Measurements from ENCODE around the gene LRRC37A2. TPM values are rescaled to one million over a fixed set of nuclear protein-coding genes. Genes with fewer than 3 reads are reported as not detected.
"Not testable (repeated sequence)": the region's sequence is repeated elsewhere in the genome, so short reads cannot be mapped to it uniquely, and the experiment has no call there.

Gene LRRC37A2
- total RNA-seq, 1 donor from 2014 or later = 8.9 TPM

GRCh38 chr17:46566284-46566683, 54.0 kb downstream of the LRRC37A2 start:
- not testable (repeated sequence) for H3K4me3 Mint-ChIP-seq (ENCODE audit: unreplicated experiment); DNase-seq (ENCODE audit: low spot score); H3K36me3 Mint-ChIP-seq (ENCODE audit: low read depth); H3K9me3 Mint-ChIP-seq (ENCODE audit: low read depth); H3K27ac Mint-ChIP-seq (ENCODE audit: unreplicated experiment); H3K4me1 Mint-ChIP-seq (ENCODE audit: low read depth); H3K27me3 Mint-ChIP-seq (ENCODE audit: low read depth)

- H3K36me3 Mint-ChIP-seq (ENCODE audit: low read depth); H3K27ac Mint-ChIP-seq (ENCODE audit: unreplicated experiment); H3K27me3 Mint-ChIP-seq (ENCODE audit: low read depth): not testable (repeated sequence)
Observed at GRCh38 chr17:46566980-46567379, 54.7 kb downstream of the LRRC37A2 start.

GRCh38 chr17:46571796-46572195, 59.5 kb downstream of the LRRC37A2 start:
- not testable (repeated sequence) for H3K9me3 Mint-ChIP-seq (ENCODE audit: low read depth); H3K4me1 Mint-ChIP-seq (ENCODE audit: low read depth); H3K27me3 Mint-ChIP-seq (ENCODE audit: low read depth); H3K27ac Mint-ChIP-seq (ENCODE audit: unreplicated experiment); H3K4me3 Mint-ChIP-seq (ENCODE audit: unreplicated experiment); DNase-seq (ENCODE audit: low spot score); H3K36me3 Mint-ChIP-seq (ENCODE audit: low read depth)

More at GRCh38 chr17:46566980-46567379, 54.7 kb downstream of the LRRC37A2 start:
- DNase-seq (ENCODE audit: low spot score); H3K4me3 Mint-ChIP-seq (ENCODE audit: unreplicated experiment); H3K4me1 Mint-ChIP-seq (ENCODE audit: low read depth); H3K9me3 Mint-ChIP-seq (ENCODE audit: low read depth): not testable (repeated sequence)

- DNase-seq (ENCODE audit: low spot score) = peak; percentile 71
- not testable (repeated sequence) for H3K4me1 Mint-ChIP-seq (ENCODE audit: low read depth); H3K27ac Mint-ChIP-seq (ENCODE audit: unreplicated experiment); H3K27me3 Mint-ChIP-seq (ENCODE audit: low read depth); H3K36me3 Mint-ChIP-seq (ENCODE audit: low read depth); H3K9me3 Mint-ChIP-seq (ENCODE audit: low read depth)
- peak within 1 kb of the TSS; percentile 59 for H3K4me3 Mint-ChIP-seq (ENCODE audit: unreplicated experiment)
Observed at GRCh38 chr17:46579083-46580075, 67.1 kb downstream of the LRRC37A2 start, which contains the start of gene ARL17A. Gene ARL17A, minus strand, starts transcription at chr17:46579691. Its CDS starts 3,369 bp downstream, at chr17:46576322.

- not testable (repeated sequence) for DNase-seq (ENCODE audit: low spot score); H3K27ac Mint-ChIP-seq (ENCODE audit: unreplicated experiment); H3K36me3 Mint-ChIP-seq (ENCODE audit: low read depth); H3K9me3 Mint-ChIP-seq (ENCODE audit: low read depth); H3K4me1 Mint-ChIP-seq (ENCODE audit: low read depth); H3K27me3 Mint-ChIP-seq (ENCODE audit: low read depth)
- peak overlapping the region; percentile 59 for H3K4me3 Mint-ChIP-seq (ENCODE audit: unreplicated experiment)
Observed at GRCh38 chr17:46580082-46580481, 67.8 kb downstream of the LRRC37A2 start.

GRCh38 chr17:46585444-46585843, 73.2 kb downstream of the LRRC37A2 start:
- H3K36me3 Mint-ChIP-seq (ENCODE audit: low read depth); H3K27me3 Mint-ChIP-seq (ENCODE audit: low read depth); H3K27ac Mint-ChIP-seq (ENCODE audit: unreplicated experiment); H3K4me3 Mint-ChIP-seq (ENCODE audit: unreplicated experiment); H3K9me3 Mint-ChIP-seq (ENCODE audit: low read depth); DNase-seq (ENCODE audit: low spot score); H3K4me1 Mint-ChIP-seq (ENCODE audit: low read depth): not testable (repeated sequence)

GRCh38 chr17:46590157-46591146, 78.2 kb downstream of the LRRC37A2 start, which contains the start of gene NSF:
Gene NSF, plus strand, starts transcription at chr17:46590669. Its CDS starts 107 bp downstream, at chr17:46590776.
- not testable (repeated sequence) for H3K4me3 Mint-ChIP-seq (ENCODE audit: unreplicated experiment)

GRCh38 chr17:46591332-46591731, 79.1 kb downstream of the LRRC37A2 start:
- not testable (repeated sequence) for H3K36me3 Mint-ChIP-seq (ENCODE audit: low read depth); H3K4me1 Mint-ChIP-seq (ENCODE audit: low read depth); H3K4me3 Mint-ChIP-seq (ENCODE audit: unreplicated experiment); H3K27ac Mint-ChIP-seq (ENCODE audit: unreplicated experiment); H3K9me3 Mint-ChIP-seq (ENCODE audit: low read depth); H3K27me3 Mint-ChIP-seq (ENCODE audit: low read depth); DNase-seq (ENCODE audit: low spot score)

More at GRCh38 chr17:46590157-46591146, 78.2 kb downstream of the LRRC37A2 start, which contains the start of gene NSF:
- H3K9me3 Mint-ChIP-seq (ENCODE audit: low read depth); DNase-seq (ENCODE audit: low spot score); H3K27me3 Mint-ChIP-seq (ENCODE audit: low read depth); H3K4me1 Mint-ChIP-seq (ENCODE audit: low read depth); H3K27ac Mint-ChIP-seq (ENCODE audit: unreplicated experiment); H3K36me3 Mint-ChIP-seq (ENCODE audit: low read depth): not testable (repeated sequence)

- H3K36me3 Mint-ChIP-seq (ENCODE audit: low read depth); DNase-seq (ENCODE audit: low spot score); H3K27ac Mint-ChIP-seq (ENCODE audit: unreplicated experiment); H3K9me3 Mint-ChIP-seq (ENCODE audit: low read depth); H3K4me3 Mint-ChIP-seq (ENCODE audit: unreplicated experiment); H3K4me1 Mint-ChIP-seq (ENCODE audit: low read depth); H3K27me3 Mint-ChIP-seq (ENCODE audit: low read depth): not testable (repeated sequence)
Observed at GRCh38 chr17:46598344-46598931, 86.2 kb downstream of the LRRC37A2 start.

- not testable (repeated sequence) for H3K27me3 Mint-ChIP-seq (ENCODE audit: low read depth); H3K9me3 Mint-ChIP-seq (ENCODE audit: low read depth); H3K4me3 Mint-ChIP-seq (ENCODE audit: unreplicated experiment); H3K27ac Mint-ChIP-seq (ENCODE audit: unreplicated experiment); DNase-seq (ENCODE audit: low spot score); H3K36me3 Mint-ChIP-seq (ENCODE audit: low read depth); H3K4me1 Mint-ChIP-seq (ENCODE audit: low read depth)
Observed at GRCh38 chr17:46600767-46601166, 88.5 kb downstream of the LRRC37A2 start.

GRCh38 chr17:46603125-46603524, 90.9 kb downstream of the LRRC37A2 start:
- H3K27me3 Mint-ChIP-seq (ENCODE audit: low read depth); H3K4me1 Mint-ChIP-seq (ENCODE audit: low read depth); H3K27ac Mint-ChIP-seq (ENCODE audit: unreplicated experiment): not testable (repeated sequence)

More at GRCh38 chr17:46603125-46603524, 90.9 kb downstream of the LRRC37A2 start:
- not testable (repeated sequence) for H3K9me3 Mint-ChIP-seq (ENCODE audit: low read depth); H3K4me3 Mint-ChIP-seq (ENCODE audit: unreplicated experiment); DNase-seq (ENCODE audit: low spot score); H3K36me3 Mint-ChIP-seq (ENCODE audit: low read depth)

Data from chondrocyte (in vitro differentiated cells).